IMR-90 (cell line): ENCODE measurements around the gene MALT1. TPM values are rescaled to one million over a fixed set of nuclear protein-coding genes. Genes with fewer than 3 reads are reported as not detected.

Experiments
- ATAC-seq: fragments of 200-7000 bp; cut with Tn5 transposase; 2 replicates; pipeline ENCODE4 v1.9.1; 2020; ENCODE audit warnings: low read depth, mild to moderate bottlenecking, moderate library complexity
- BruUV-seq: library from RNA; stranded (reverse); fragments of 400-500 nt; replicated peaks from 2 replicates; lab custom pipeline; 2021; lab: Mats Ljungman, UMichigan
- CTCF ChIA-PET: fragments of 300-600 bp; formaldehyde crosslinking; extraction: SDS; loops from one replicate; lab custom pipeline; 2021; ENCODE audit warnings: antibody characterized with exemption; lab: Yijun Ruan, JAX
- POLR2A ChIA-PET: fragments of 300-600 bp; sonication (Branson Sonifier 250); formaldehyde crosslinking; loops from one replicate; lab custom pipeline; 2022; ENCODE audit warnings: antibody characterized with exemption; ENCODE audit not compliant: unreplicated experiment; lab: Charles Lee
- DNase-seq: peaks from one replicate; pipeline ENCODE4 v3.0.0; 2013
- H2AFZ ChIP-seq: replicated peaks from 2 replicates; pipeline ENCODE3; 2013; ENCODE audit warnings: low read length, mild to moderate bottlenecking; ENCODE audit not compliant: poor library complexity
- H2AK5ac ChIP-seq: 2 replicates; pipeline ENCODE4 v1.6.1; 2013; ENCODE audit warnings: low read depth, low read length, inconsistent platforms
- H2AK9ac ChIP-seq: replicated peaks from 2 replicates; pipeline ENCODE3; 2013; ENCODE audit warnings: mild to moderate bottlenecking, low read depth, low read length, moderate library complexity; ENCODE audit not compliant: poor library complexity
- H2BK120ac ChIP-seq: 2 replicates; pipeline ENCODE4 v1.6.1; 2013; ENCODE audit warnings: low read depth, low read length, inconsistent platforms
- H2BK15ac ChIP-seq: 3 replicates; pipeline ENCODE4 v1.6.1; 2013; ENCODE audit warnings: low read depth, low read length, inconsistent platforms
- H2BK20ac ChIP-seq: 2 replicates; pipeline ENCODE4 v1.6.1; 2013; ENCODE audit warnings: low read depth, mild to moderate bottlenecking, inconsistent platforms, low read length, moderate library complexity
- H2BK5ac ChIP-seq: 2 replicates; pipeline ENCODE4 v1.6.1; 2013; ENCODE audit warnings: mild to moderate bottlenecking, low read depth, low read length, inconsistent platforms; ENCODE audit not compliant: poor library complexity, severe bottlenecking
- H3K14ac ChIP-seq: replicated peaks from 2 replicates; pipeline ENCODE4 v1.6.1; 2013; ENCODE audit warnings: low read depth, low read length, inconsistent platforms
- H3K18ac ChIP-seq: 2 replicates; pipeline ENCODE4 v1.6.1; 2013; ENCODE audit warnings: low read depth, low read length, control low read depth
- H3K23ac ChIP-seq: 2 replicates; pipeline ENCODE4 v1.6.1; 2013; ENCODE audit warnings: low read depth, low read length, inconsistent platforms
- H3K27ac ChIP-seq: 2 replicates; pipeline ENCODE4 v1.5.1; 2013; ENCODE audit warnings: mild to moderate bottlenecking, control low read depth, low read length; ENCODE audit not compliant: insufficient read depth
- H3K27me3 ChIP-seq: 2 replicates; pipeline ENCODE4 v1.6.1; 2013; ENCODE audit warnings: low read length; ENCODE audit not compliant: control insufficient read depth, insufficient read depth
- H3K36me3 ChIP-seq: 2 replicates; pipeline ENCODE4 v1.6.1; 2013; ENCODE audit warnings: low read length, mixed read lengths; ENCODE audit not compliant: control insufficient read depth, insufficient read depth
- H3K4ac ChIP-seq: 2 replicates; pipeline ENCODE4 v1.6.1; 2013; ENCODE audit warnings: low read depth, low read length, inconsistent platforms
- H3K4me1 ChIP-seq: 2 replicates; pipeline ENCODE4 v1.6.1; 2013; ENCODE audit warnings: low read length, mixed read lengths; ENCODE audit not compliant: control insufficient read depth, insufficient read depth
- H3K4me2 ChIP-seq: 2 replicates; pipeline ENCODE4 v1.6.1; 2013; ENCODE audit warnings: low read depth, mild to moderate bottlenecking, control low read depth, low read length, moderate library complexity
- H3K4me3 ChIP-seq: 2 replicates; pipeline ENCODE4 v1.5.1; 2013; ENCODE audit warnings: low read depth, mild to moderate bottlenecking, control low read depth, low read length, moderate library complexity; ENCODE audit not compliant: insufficient read depth
- H3K56ac ChIP-seq: 2 replicates; pipeline ENCODE4 v1.6.1; 2013; ENCODE audit warnings: low read length, inconsistent platforms; ENCODE audit not compliant: insufficient read depth; ENCODE audit errors: extremely low read depth
- H3K79me1 ChIP-seq, 2 experiments: 2 replicates each; pipeline ENCODE4 v1.6.1; 2013; ENCODE audit warnings: low read length in 2 of 2, inconsistent platforms in 1 of 2, low read depth in 1 of 2
- H3K9ac ChIP-seq: 2 replicates; pipeline ENCODE4 v1.6.1; 2013; ENCODE audit warnings: low read depth, low read length, control low read depth
- H3K9me1 ChIP-seq: 2 replicates; pipeline ENCODE4 v1.6.1; 2013; ENCODE audit warnings: low read length, inconsistent platforms; ENCODE audit not compliant: insufficient read depth
- H3K9me3 ChIP-seq: 2 replicates; pipeline ENCODE4 v1.6.1; 2013; ENCODE audit warnings: low read length; ENCODE audit not compliant: control insufficient read depth, insufficient read depth
- H4K20me1 ChIP-seq: 2 replicates; pipeline ENCODE4 v1.6.1; 2013; ENCODE audit warnings: low read length, inconsistent platforms; ENCODE audit not compliant: insufficient read depth
- H4K5ac ChIP-seq: 2 replicates; pipeline ENCODE4 v1.6.1; 2013; ENCODE audit warnings: mild to moderate bottlenecking, low read depth, low read length, control low read depth
- H4K8ac ChIP-seq, 2 experiments: 2 replicates each; pipeline ENCODE4 v1.6.1; 2013; ENCODE audit warnings: low read depth in 2 of 2, low read length in 2 of 2, control low read depth in 1 of 2, inconsistent platforms in 1 of 2
- H4K91ac ChIP-seq: 2 replicates; pipeline ENCODE4 v1.6.1; 2013; ENCODE audit warnings: low read depth, low read length, inconsistent platforms; ENCODE audit not compliant: insufficient read depth
- BHLHE40 ChIP-seq: fragments of 150-350 bp; IDR thresholded peaks from 2 replicates; pipeline ENCODE4 v1.6.1; 2016; ENCODE audit warnings: mild to moderate bottlenecking, low read depth, low read length
- CEBPB ChIP-seq: IDR thresholded peaks from 2 replicates; pipeline ENCODE4 v1.6.1; 2012; ENCODE audit warnings: low read depth, low read length, improper control_type of control experiment
- CHD1 ChIP-seq: IDR thresholded peaks from 2 replicates; pipeline ENCODE4 v1.6.1; 2012; ENCODE audit warnings: low read depth, low read length, improper control_type of control experiment
- FOS ChIP-seq: fragments of 150-350 bp; IDR thresholded peaks from 2 replicates; pipeline ENCODE4 v1.6.1; 2016; ENCODE audit warnings: low read depth, low read length
- MAFK ChIP-seq: IDR thresholded peaks from 2 replicates; pipeline ENCODE4 v1.6.1; 2012; ENCODE audit warnings: low read depth, low read length, improper control_type of control experiment
- MAZ ChIP-seq: IDR thresholded peaks from 2 replicates; pipeline ENCODE4 v1.6.1; 2012; ENCODE audit warnings: low read depth, mild to moderate bottlenecking, low read length, improper control_type of control experiment, moderate library complexity, borderline replicate concordance
- MXI1 ChIP-seq: IDR thresholded peaks from 2 replicates; pipeline ENCODE4 v1.6.1; 2012; ENCODE audit warnings: low read depth, mild to moderate bottlenecking, low read length, moderate library complexity, borderline replicate concordance
- NFE2L2 ChIP-seq: fragments of 150-350 bp; IDR thresholded peaks from 2 replicates; pipeline ENCODE4 v1.6.1; 2016; ENCODE audit warnings: low read depth, mild to moderate bottlenecking, low read length
- POLR2A ChIP-seq: IDR thresholded peaks from 2 replicates; pipeline ENCODE4 v1.6.1; 2012; ENCODE audit warnings: mild to moderate bottlenecking, low read depth, low read length
- RAD21 ChIP-seq: IDR thresholded peaks from 2 replicates; pipeline ENCODE4 v1.6.1; 2012; ENCODE audit warnings: low read length, improper control_type of control experiment
- RCOR1 ChIP-seq: IDR thresholded peaks from 2 replicates; pipeline ENCODE4 v1.6.1; 2012; ENCODE audit warnings: mild to moderate bottlenecking, low read length, improper control_type of control experiment; ENCODE audit not compliant: insufficient replicate concordance
- RFX5 ChIP-seq: IDR thresholded peaks from 2 replicates; pipeline ENCODE4 v1.8.0; 2012; ENCODE audit warnings: low read depth, mild to moderate bottlenecking, low read length, moderate library complexity
- SMC3 ChIP-seq: fragments of 150-350 bp; IDR thresholded peaks from 2 replicates; pipeline ENCODE4 v1.6.1; 2016; ENCODE audit warnings: low read depth, mild to moderate bottlenecking, antibody characterized with exemption, low read length, moderate library complexity
- WGBS, 2 experiments: methylation state at CpG; one replicate each; pipeline versions ENCODE4 v1.1.5 to v1.1.7; 2013; ENCODE audit warnings: missing lambda C conversion rate in 2 of 2; ENCODE audit not compliant: insufficient read length in 1 of 2; ENCODE audit errors: extremely low coverage in 2 of 2; 5-methylcytosine and 5-hydroxymethylcytosine counted together
- dilution Hi-C: fragments of 300-500 bp; cut with HindIII; formaldehyde crosslinking; loops from one replicate; pipeline ENCODE4 v1.14.3; 2018; ENCODE audit warnings: low sequenced_read_pairs; ENCODE audit not compliant: unreplicated experiment
- in situ Hi-C: fragments of 300-500 bp; cut with MboI; formaldehyde crosslinking; loops from 3 replicates; pipeline ENCODE4 v1.14.3; 2019; ENCODE audit warnings: low sequenced_read_pairs, inconsistent platforms, mixed read lengths
- intact Hi-C: fragments of 100-400 bp; cut with micrococcal nuclease; formaldehyde crosslinking; loops from 2 replicates; pipeline ENCODE4 v1.10.0; 2022
- polyA plus RNA-seq, 3 experiments: library from polyadenylated mRNA; depleted of rRNA; stranded (reverse); fragments of >200 nt; gene quantifications; 2 replicates each; pipeline ENCODE4 v1.2.3, GENCODE V29; 2012; ENCODE audit warnings: low replicate concordance in 1 of 3
- total RNA-seq: library from RNA; depleted of rRNA; stranded (reverse); fragments of >200 nt; gene quantifications from 2 replicates; pipeline ENCODE4 v1.2.3, GENCODE V29; 2012
- TF ChIP-seq, protein P1 (sequence below): fragments of 150-350 bp; IDR thresholded peaks from 2 replicates; pipeline ENCODE4 v1.6.1; 2017; ENCODE audit warnings: mild to moderate bottlenecking, antibody characterized with exemption, low read length, low read depth
- TF ChIP-seq, protein P2 (sequence below): fragments of 150-350 bp; IDR thresholded peaks from 2 replicates; pipeline ENCODE4 v1.6.1; 2016; ENCODE audit warnings: low read depth, mild to moderate bottlenecking, low read length, moderate library complexity, borderline replicate concordance
- TF ChIP-seq, protein P3 (sequence below): conservative IDR thresholded peaks from 2 replicates; pipeline ENCODE4 v1.5.1; 2012; ENCODE audit warnings: mild to moderate bottlenecking, low read depth, low read length, improper control_type of control experiment

MALT1 gene
- total and polyA plus RNA-seq, 2 of the 4 experiments (the other 2 are of a cell fraction), result 8.3 to 25.3 TPM

DNA sequence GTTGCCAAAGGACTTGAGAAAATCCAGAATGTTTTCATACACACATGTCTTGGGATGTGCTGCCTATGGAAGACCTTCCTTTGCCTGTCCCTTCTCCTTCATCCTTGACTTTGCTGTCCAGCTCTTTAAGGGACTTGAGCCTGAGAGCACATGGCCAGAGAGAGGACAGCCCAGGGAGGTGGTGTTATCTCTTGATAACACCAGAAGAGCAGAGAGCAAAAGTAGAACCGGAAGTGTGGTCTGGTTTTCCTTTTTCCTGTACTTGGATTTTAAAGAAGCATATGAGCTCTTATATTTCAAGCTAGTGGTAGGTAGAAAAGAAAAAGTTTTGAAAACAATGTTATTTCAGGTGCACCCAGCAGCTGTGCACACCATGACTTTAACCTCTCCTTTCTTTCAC is 99.3 kb downstream of the MALT1 start:
- H3K4ac ChIP-seq, result no peak overlapping the region
- H3K56ac ChIP-seq, result no peak overlapping the region
- no CpG with 5 or more reads among the region's 1 CpG for WGBS, 2 experiments
- H3K9me1 ChIP-seq, result no peaks in the 10 kb centered on the region
- no peaks in the 10 kb centered on the region for H3K79me1 ChIP-seq
- H4K20me1 ChIP-seq, result no peaks in the 10 kb centered on the region
- H4K8ac ChIP-seq, result no peak overlapping the region
- H3K4me2 ChIP-seq, result no peak overlapping the region
- POLR2A ChIA-PET, result no interaction called here
- H3K27me3 ChIP-seq, result peaks cover 26% of the 10 kb centered on the region
- H3K9me3 ChIP-seq, result no peaks in the 10 kb centered on the region
- CTCF ChIA-PET, result interaction anchor here (1.3 kb wide), 1 partner anchor 300 kb away, joined by 6 read pairs; no protein-coding TSS in a partner anchor
- H4K91ac ChIP-seq, result no peak overlapping the region
- H3K9ac ChIP-seq, result no peak overlapping the region
- no peak overlapping the region for H2BK15ac ChIP-seq
- in situ Hi-C loops (no loop called here), dilution Hi-C loops (no loop called here), intact Hi-C loops (loop anchor here (10.0 kb wide), 1 partner anchor 474 kb away; no protein-coding TSS in a partner anchor)
- H3K27ac ChIP-seq, result no peak overlapping the region
- H2BK120ac ChIP-seq, result no peak overlapping the region
- H3K18ac ChIP-seq, result no peak overlapping the region
- H3K14ac ChIP-seq, result no peak overlapping the region
- DNase-seq (no peak), ATAC-seq (no peak)
- no peak overlapping the region for H3K23ac ChIP-seq
- no peak overlapping the region for H3K4me3 ChIP-seq
- peak overlapping the region; percentile 70 for H2AFZ ChIP-seq
- no peaks in the 10 kb centered on the region for H3K36me3 ChIP-seq
- no peak overlapping the region for H2BK5ac ChIP-seq
- BruUV-seq, result no TSS peak
- H3K4me1 ChIP-seq, result peaks cover 4% of the 10 kb centered on the region; the same call in 1 of the 2 replicates
- no peak overlapping the region for H4K5ac ChIP-seq
- H2AK5ac ChIP-seq, result no peak overlapping the region
- no peak overlapping the region for H2BK20ac ChIP-seq
- no peak for TF ChIP-seq MAFK
- TF ChIP-seq NFE2L2, result no peak
- TF ChIP-seq, protein P1, sequence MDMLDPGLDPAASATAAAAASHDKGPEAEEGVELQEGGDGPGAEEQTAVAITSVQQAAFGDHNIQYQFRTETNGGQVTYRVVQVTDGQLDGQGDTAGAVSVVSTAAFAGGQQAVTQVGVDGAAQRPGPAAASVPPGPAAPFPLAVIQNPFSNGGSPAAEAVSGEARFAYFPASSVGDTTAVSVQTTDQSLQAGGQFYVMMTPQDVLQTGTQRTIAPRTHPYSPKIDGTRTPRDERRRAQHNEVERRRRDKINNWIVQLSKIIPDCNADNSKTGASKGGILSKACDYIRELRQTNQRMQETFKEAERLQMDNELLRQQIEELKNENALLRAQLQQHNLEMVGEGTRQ, result no peak
- TF ChIP-seq BHLHE40, result no peak
- no peak for TF ChIP-seq RAD21
- TF ChIP-seq, protein P2, sequence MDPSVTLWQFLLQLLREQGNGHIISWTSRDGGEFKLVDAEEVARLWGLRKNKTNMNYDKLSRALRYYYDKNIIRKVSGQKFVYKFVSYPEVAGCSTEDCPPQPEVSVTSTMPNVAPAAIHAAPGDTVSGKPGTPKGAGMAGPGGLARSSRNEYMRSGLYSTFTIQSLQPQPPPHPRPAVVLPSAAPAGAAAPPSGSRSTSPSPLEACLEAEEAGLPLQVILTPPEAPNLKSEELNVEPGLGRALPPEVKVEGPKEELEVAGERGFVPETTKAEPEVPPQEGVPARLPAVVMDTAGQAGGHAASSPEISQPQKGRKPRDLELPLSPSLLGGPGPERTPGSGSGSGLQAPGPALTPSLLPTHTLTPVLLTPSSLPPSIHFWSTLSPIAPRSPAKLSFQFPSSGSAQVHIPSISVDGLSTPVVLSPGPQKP, result no peak
- no peak for TF ChIP-seq RFX5
- no peak for TF ChIP-seq MXI1
- no peak for TF ChIP-seq FOS
- TF ChIP-seq SMC3, result no peak
- TF ChIP-seq, protein P3, sequence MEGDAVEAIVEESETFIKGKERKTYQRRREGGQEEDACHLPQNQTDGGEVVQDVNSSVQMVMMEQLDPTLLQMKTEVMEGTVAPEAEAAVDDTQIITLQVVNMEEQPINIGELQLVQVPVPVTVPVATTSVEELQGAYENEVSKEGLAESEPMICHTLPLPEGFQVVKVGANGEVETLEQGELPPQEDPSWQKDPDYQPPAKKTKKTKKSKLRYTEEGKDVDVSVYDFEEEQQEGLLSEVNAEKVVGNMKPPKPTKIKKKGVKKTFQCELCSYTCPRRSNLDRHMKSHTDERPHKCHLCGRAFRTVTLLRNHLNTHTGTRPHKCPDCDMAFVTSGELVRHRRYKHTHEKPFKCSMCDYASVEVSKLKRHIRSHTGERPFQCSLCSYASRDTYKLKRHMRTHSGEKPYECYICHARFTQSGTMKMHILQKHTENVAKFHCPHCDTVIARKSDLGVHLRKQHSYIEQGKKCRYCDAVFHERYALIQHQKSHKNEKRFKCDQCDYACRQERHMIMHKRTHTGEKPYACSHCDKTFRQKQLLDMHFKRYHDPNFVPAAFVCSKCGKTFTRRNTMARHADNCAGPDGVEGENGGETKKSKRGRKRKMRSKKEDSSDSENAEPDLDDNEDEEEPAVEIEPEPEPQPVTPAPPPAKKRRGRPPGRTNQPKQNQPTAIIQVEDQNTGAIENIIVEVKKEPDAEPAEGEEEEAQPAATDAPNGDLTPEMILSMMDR, result no peak
- TF ChIP-seq CHD1, result no peak
- no peak for TF ChIP-seq MAZ
- no peak for TF ChIP-seq POLR2A
- TF ChIP-seq CEBPB, result no peak
- no peak for TF ChIP-seq RCOR1
- H2AK9ac ChIP-seq, result no peak overlapping the region
